ENCODE measurements around the gene MAP2K6. TPM values are rescaled to one million over a fixed set of nuclear protein-coding genes. Genes with fewer than 3 reads are reported as not detected.
A peak's percentile ranks its signal among the peaks of the same experiment; 100 is the strongest.
"Not testable (repeated sequence)": the region's sequence is repeated elsewhere in the genome, so short reads cannot be mapped to it uniquely, and the experiment has no call there.

The MAP2K6 gene
- polyA plus RNA-seq, 1 donor (not counting 4 experiments of a cell fraction or from before 2014, with no cell fraction given): 0.39 TPM

DNA sequence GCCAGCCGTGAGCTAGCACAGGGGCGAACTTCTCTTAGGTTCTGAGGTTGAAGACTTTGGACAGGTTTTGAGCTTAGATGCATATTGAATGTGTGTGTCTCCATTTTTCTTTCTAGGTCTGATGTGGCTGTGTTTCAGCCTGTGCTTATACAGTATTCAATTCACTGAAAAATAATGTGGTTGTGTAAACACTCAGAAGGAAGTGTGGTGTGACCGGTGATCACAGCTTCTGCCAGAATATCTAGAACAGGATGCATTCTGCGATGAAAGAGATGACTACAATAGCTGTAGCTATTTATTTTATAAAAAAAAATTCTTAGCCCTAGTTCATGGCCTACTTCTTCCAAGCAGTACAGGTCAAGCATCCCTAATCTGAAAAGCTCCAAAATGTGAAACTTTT lies 64.4 kb downstream of the MAP2K6 start:
- peaks cover 5% of the 10 kb centered on the region for H3K4me1 ChIP-seq (ENCODE audit: control insufficient read depth, extremely low read depth, insufficient read depth, low read length)
- no peaks in the 10 kb centered on the region for H3K9me3 ChIP-seq (ENCODE audit: control insufficient read depth, low read depth, low read length)
- H3K9me1 ChIP-seq (ENCODE audit: control insufficient read depth, extremely low read depth, insufficient read depth, low read length): no peaks in the 10 kb centered on the region
- DNase-seq (ENCODE audit: low read depth, low spot score) (no peak), FAIRE-seq (no peak)
- H3K4me2 ChIP-seq (ENCODE audit: control insufficient read depth, extremely low read depth, insufficient read depth, low read depth, low read length): no peak overlapping the region
- no peaks in the 10 kb centered on the region for H3K79me2 ChIP-seq (ENCODE audit: control insufficient read depth, insufficient read depth, low read length)
- H3K27ac ChIP-seq (ENCODE audit: control insufficient read depth, insufficient read depth, low read length): no peak overlapping the region
- H3K36me3 ChIP-seq (ENCODE audit: control insufficient read depth in 2 of 2, extremely low read depth in 1 of 2, insufficient read depth in 2 of 2, low read length in 2 of 2): no peaks in the 10 kb centered on the region
- H3K27me3 ChIP-seq (ENCODE audit: control insufficient read depth, extremely low read depth, insufficient read depth, low read length): no peaks in the 10 kb centered on the region
- no peak overlapping the region for H3K9ac ChIP-seq (ENCODE audit: control insufficient read depth, extremely low read depth, insufficient read depth, low read length)
- dilution Hi-C loops (cut with MboI; ENCODE audit: extremely low pct_ligation_motif_present, low sequenced_read_pairs): no loop called here
- TF ChIP-seq EZH2 (IDR thresholded peaks at IDR 0.05; ENCODE audit: low read length) (no peak), CTCF (optimal IDR thresholded peaks at IDR 0.05 in 1 of 3, IDR thresholded peaks at IDR 0.05 in 1 of 3, conservative IDR thresholded peaks at IDR 0.05 in 1 of 3; ENCODE audit: extremely low read depth in 1 of 3, insufficient read depth in 2 of 3, low read length in 3 of 3) (no peak)
- H2AFZ ChIP-seq (ENCODE audit: control insufficient read depth, low read length): no peak overlapping the region
- no peaks in the 10 kb centered on the region for H4K20me1 ChIP-seq (ENCODE audit: control insufficient read depth, extremely low read depth, insufficient read depth, low read length)
- H3K4me3 ChIP-seq (ENCODE audit: control insufficient read depth in 2 of 3, extremely low read depth in 1 of 3, insufficient read depth in 2 of 3, low read depth in 1 of 3, low read length in 3 of 3): no peak overlapping the region

DNA sequence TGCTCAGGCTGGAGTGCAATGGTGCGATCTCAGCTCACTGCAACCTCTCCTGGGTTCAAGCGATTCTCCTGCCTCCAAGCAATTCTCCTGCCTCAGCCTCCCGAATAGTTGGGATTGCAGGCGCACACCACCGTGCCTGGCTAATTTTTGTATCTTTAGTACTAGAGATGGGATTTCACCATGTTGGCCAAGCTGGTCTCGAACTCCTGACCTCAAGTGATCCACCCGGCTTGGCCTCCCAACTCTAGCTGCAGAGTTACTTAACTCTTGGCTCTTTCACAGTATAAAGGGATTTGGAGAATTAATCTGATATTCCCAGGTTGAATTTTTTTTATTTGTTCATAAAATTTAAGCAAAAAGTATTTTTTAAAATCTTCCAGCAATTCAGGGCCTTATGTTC lies 65.3 kb downstream of the MAP2K6 start:
- H4K20me1 ChIP-seq (ENCODE audit: control insufficient read depth, extremely low read depth, insufficient read depth, low read length); H2AFZ ChIP-seq (ENCODE audit: control insufficient read depth, low read length); H3K4me1 ChIP-seq (ENCODE audit: control insufficient read depth, extremely low read depth, insufficient read depth, low read length); H3K27ac ChIP-seq (ENCODE audit: control insufficient read depth, insufficient read depth, low read length); H3K4me2 ChIP-seq (ENCODE audit: control insufficient read depth, extremely low read depth, insufficient read depth, low read depth, low read length); H3K27me3 ChIP-seq (ENCODE audit: control insufficient read depth, extremely low read depth, insufficient read depth, low read length); H3K4me3 ChIP-seq (ENCODE audit: control insufficient read depth in 2 of 3, extremely low read depth in 1 of 3, insufficient read depth in 2 of 3, low read depth in 1 of 3, low read length in 3 of 3); DNase-seq (ENCODE audit: low read depth, low spot score); H3K9ac ChIP-seq (ENCODE audit: control insufficient read depth, extremely low read depth, insufficient read depth, low read length); H3K9me3 ChIP-seq (ENCODE audit: control insufficient read depth, low read depth, low read length); FAIRE-seq; dilution Hi-C loops (cut with MboI; ENCODE audit: extremely low pct_ligation_motif_present, low sequenced_read_pairs); H3K36me3 ChIP-seq (ENCODE audit: control insufficient read depth in 2 of 2, extremely low read depth in 1 of 2, insufficient read depth in 2 of 2, low read length in 2 of 2); H3K9me1 ChIP-seq (ENCODE audit: control insufficient read depth, extremely low read depth, insufficient read depth, low read length); H3K79me2 ChIP-seq (ENCODE audit: control insufficient read depth, insufficient read depth, low read length): not testable (repeated sequence)

GRCh38 chr17:69480245-69480644 lies 65.7 kb downstream of the MAP2K6 start:
- FAIRE-seq: peak; percentile 67
- DNase-seq (ENCODE audit: low read depth, low spot score): no peak
- H3K27me3 ChIP-seq (ENCODE audit: control insufficient read depth, extremely low read depth, insufficient read depth, low read length): no peaks in the 10 kb centered on the region

More at GRCh38 chr17:69480245-69480644, 65.7 kb downstream of the MAP2K6 start:
- TF ChIP-seq CTCF (optimal IDR thresholded peaks at IDR 0.05 in 1 of 3, IDR thresholded peaks at IDR 0.05 in 1 of 3, conservative IDR thresholded peaks at IDR 0.05 in 1 of 3; ENCODE audit: extremely low read depth in 1 of 3, insufficient read depth in 2 of 3, low read length in 3 of 3) (no peak), EZH2 (IDR thresholded peaks at IDR 0.05; ENCODE audit: low read length) (no peak)
- Histone ChIP-seq H3K9me3 (ENCODE audit: control insufficient read depth, low read depth, low read length) (no peaks in the 10 kb centered on the region), H4K20me1 (ENCODE audit: control insufficient read depth, extremely low read depth, insufficient read depth, low read length) (no peaks in the 10 kb centered on the region), H2AFZ (ENCODE audit: control insufficient read depth, low read length) (peak overlapping the region; percentile 48), H3K9ac (ENCODE audit: control insufficient read depth, extremely low read depth, insufficient read depth, low read length) (no peak overlapping the region), H3K36me3 (ENCODE audit: control insufficient read depth in 2 of 2, extremely low read depth in 1 of 2, insufficient read depth in 2 of 2, low read length in 2 of 2) (no peaks in the 10 kb centered on the region), H3K79me2 (ENCODE audit: control insufficient read depth, insufficient read depth, low read length) (no peaks in the 10 kb centered on the region), H3K4me3 (ENCODE audit: control insufficient read depth in 2 of 3, extremely low read depth in 1 of 3, insufficient read depth in 2 of 3, low read depth in 1 of 3, low read length in 3 of 3) (no peak overlapping the region), H3K4me2 (ENCODE audit: control insufficient read depth, extremely low read depth, insufficient read depth, low read depth, low read length) (no peak overlapping the region), H3K27ac (ENCODE audit: control insufficient read depth, insufficient read depth, low read length) (no peak overlapping the region), H3K9me1 (ENCODE audit: control insufficient read depth, extremely low read depth, insufficient read depth, low read length) (no peaks in the 10 kb centered on the region), H3K4me1 (ENCODE audit: control insufficient read depth, extremely low read depth, insufficient read depth, low read length) (no peaks in the 10 kb centered on the region)
- dilution Hi-C loops (cut with MboI; ENCODE audit: extremely low pct_ligation_motif_present, low sequenced_read_pairs): no loop called here

All from keratinocyte (primary cell).